AG04449 (cell line): Measurements from ENCODE around the gene TTC17.

ENCODE experiments used
- CTCF ChIA-PET: fragments of 350-600 bp; formaldehyde crosslinking; extraction: SDS; loops from one replicate; lab custom pipeline; 2021; ENCODE audit warnings: antibody characterized with exemption; lab: Yijun Ruan, JAX
- POLR2A ChIA-PET: fragments of 400-600, 350-600 bp; formaldehyde crosslinking; extraction: SDS; loops from one replicate; lab custom pipeline; 2020; ENCODE audit warnings: antibody characterized with exemption, inconsistent platforms; lab: Yijun Ruan, JAX
- DNase-seq: peaks from one replicate; pipeline ENCODE4 v3.0.0-alpha.2; 2010; ENCODE audit warnings: low read depth, low spot score
- H3K4me3 ChIP-seq: 2 replicates; pipeline ENCODE4 v1.5.1; 2011; ENCODE audit warnings: low read depth, mild to moderate bottlenecking, control low read depth, low read length
- CTCF ChIP-seq: IDR thresholded peaks from one replicate; pipeline ENCODE4 v1.5.1; 2011; ENCODE audit warnings: mild to moderate bottlenecking, moderate library complexity, low read length, control low read depth, inconsistent platforms; ENCODE audit not compliant: insufficient read depth; ENCODE audit errors: missing control alignments

Gene TTC17

GRCh38 chr11:43377389-43377788, 18.7 kb downstream of the TTC17 start:
- CTCF ChIA-PET: interaction anchor here (2.0 kb wide), 1 partner anchor 18 kb away, joined by 4 read pairs; the partner anchor contains the start of gene TTC17
- H3K4me3 ChIP-seq: no peak overlapping the region
- no peak for DNase-seq
- POLR2A ChIA-PET: no interaction called here
- TF ChIP-seq CTCF: no peak

- H3K4me3 ChIP-seq: no peak overlapping the region
- DNase-seq: no peak
- POLR2A ChIA-PET: no interaction called here
- CTCF ChIA-PET: interaction anchor here (0.8 to 2.0 kb wide), 2 partner anchors 20 to 67 kb away, joined by 3 to 4 read pairs; partner anchors contain the start of genes API5 and TTC17
- TF ChIP-seq CTCF: no peak
Observed at GRCh38 chr11:43378897-43379296, 20.2 kb downstream of the TTC17 start.

- CTCF ChIA-PET: no interaction called here
- no peak for DNase-seq
- no peak for TF ChIP-seq CTCF
- POLR2A ChIA-PET: no interaction called here
- no peak overlapping the region for H3K4me3 ChIP-seq
Observed at GRCh38 chr11:43381802-43382201, 23.1 kb downstream of the TTC17 start.

GRCh38 chr11:43382614-43383013, 23.9 kb downstream of the TTC17 start:
- POLR2A ChIA-PET: no interaction called here
- no peak for TF ChIP-seq CTCF
- DNase-seq: no peak
- H3K4me3 ChIP-seq: no peak overlapping the region
- CTCF ChIA-PET: no interaction called here

GRCh38 chr11:43384393-43384792, 25.7 kb downstream of the TTC17 start:
- H3K4me3 ChIP-seq: no peak overlapping the region
- CTCF ChIA-PET: no interaction called here
- POLR2A ChIA-PET: no interaction called here
- TF ChIP-seq CTCF: no peak
- no peak for DNase-seq

- H3K4me3 ChIP-seq: no peak overlapping the region
- ChIA-PET POLR2A (no interaction called here), CTCF (no interaction called here)
- DNase-seq: no peak
- TF ChIP-seq CTCF: no peak
Observed at GRCh38 chr11:43392713-43393112, 34.0 kb downstream of the TTC17 start.
